A549 treated with CORT108297 at 1 μM for 4 hours (cell line): ENCODE measurements around the gene DCAF11. TPM values are rescaled to one million over a fixed set of nuclear protein-coding genes. Genes with fewer than 3 reads are reported as not detected.

ENCODE experiments used
- total RNA-seq: library from RNA; stranded (reverse); fragments of 200-300 nt; extraction: Qiagen RNA extraction; gene quantifications from 5 replicates; pipeline ENCODE4 v1.2.3, GENCODE V29; 2022

The DCAF11 gene
- 19.4 to 24.7 TPM (median 20.5 TPM) in 5 replicates for total RNA-seq

DNA sequence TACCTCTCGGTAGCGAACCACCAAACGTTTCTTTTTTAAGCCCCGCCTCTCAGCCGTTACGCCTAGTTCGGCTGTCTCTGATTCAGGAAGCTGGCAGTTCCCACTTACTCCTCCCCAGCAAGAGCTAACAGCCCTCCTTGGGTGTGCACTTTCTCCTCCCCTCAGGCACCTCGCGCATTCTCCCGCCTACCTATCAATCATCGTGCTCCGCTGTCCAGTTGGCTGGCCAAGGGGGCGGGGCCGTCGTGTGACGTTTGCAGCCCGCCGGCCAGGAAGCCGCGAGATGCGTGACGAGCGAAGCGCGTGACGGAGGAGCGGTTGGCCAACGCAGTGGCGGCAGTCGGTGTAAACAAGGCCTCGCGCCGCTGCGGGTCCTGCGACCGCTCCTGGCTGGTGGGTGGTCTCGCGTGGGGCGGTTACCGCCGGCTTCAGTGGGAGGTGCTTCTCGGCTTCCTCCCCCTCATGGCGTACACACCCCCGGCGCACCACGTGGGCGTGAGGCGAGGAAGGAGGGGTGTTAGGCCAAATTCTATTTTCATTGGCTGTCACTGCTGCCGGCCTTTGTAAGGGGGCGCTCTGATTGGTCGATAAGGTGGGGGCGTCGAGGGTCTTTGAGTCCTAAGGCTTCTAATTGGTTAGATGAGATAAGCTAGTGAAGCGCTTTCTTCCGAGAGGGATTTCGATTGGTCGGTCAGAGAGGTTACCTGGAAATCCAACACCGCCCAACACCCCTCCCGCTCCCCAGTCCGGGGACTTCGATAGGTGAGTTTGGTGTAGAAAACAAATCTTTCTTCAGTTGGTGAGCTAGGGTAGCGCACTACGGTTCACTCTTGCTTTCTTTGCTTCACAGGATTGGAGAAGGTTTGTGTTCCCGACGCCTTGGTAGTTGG is at the start of gene DCAF11, which contains the start of gene NRL:
TSS of gene DCAF11 (plus strand) at position 246 of the 890 bp plus-strand sequence. CDS start 818 bp downstream, outside the sequence.
TSS of gene NRL (minus strand) at position 418 of the 890 bp plus-strand sequence. CDS start 32,101 bp downstream, outside the sequence.

DNA sequence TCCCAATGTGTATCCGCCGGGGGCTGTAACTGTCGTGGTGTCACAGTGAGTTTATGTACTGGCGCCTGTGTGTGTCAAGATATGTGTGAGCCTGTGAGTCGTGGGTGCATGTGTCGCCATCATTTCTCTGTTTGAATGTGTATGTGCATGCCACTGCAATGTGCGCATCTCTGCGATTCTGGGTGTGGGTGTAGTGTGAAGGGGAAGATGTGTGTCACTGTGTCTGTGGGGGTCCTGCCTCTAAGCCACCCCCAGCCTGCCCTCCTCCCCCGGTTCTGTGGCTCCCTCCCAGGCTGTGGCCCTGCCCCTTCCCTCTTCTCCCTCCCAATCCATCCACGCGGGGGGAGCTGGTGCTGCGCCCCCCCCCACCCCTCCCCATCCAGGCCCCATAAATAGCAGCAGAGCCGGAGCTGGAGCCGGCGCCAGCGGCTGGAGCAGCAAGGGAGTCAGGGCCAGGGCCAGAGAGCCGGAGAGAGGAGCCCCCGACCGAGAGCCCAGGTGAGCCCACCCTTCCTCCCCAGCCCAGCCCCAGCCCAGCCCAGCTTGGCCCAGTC is 43.4 kb upstream of the DCAF11 start, which contains the start of gene CPNE6:
TSS of gene CPNE6 (plus strand) at position 419 of the 554 bp plus-strand sequence. CDS start 1,375 bp downstream, outside the sequence.

DNA sequence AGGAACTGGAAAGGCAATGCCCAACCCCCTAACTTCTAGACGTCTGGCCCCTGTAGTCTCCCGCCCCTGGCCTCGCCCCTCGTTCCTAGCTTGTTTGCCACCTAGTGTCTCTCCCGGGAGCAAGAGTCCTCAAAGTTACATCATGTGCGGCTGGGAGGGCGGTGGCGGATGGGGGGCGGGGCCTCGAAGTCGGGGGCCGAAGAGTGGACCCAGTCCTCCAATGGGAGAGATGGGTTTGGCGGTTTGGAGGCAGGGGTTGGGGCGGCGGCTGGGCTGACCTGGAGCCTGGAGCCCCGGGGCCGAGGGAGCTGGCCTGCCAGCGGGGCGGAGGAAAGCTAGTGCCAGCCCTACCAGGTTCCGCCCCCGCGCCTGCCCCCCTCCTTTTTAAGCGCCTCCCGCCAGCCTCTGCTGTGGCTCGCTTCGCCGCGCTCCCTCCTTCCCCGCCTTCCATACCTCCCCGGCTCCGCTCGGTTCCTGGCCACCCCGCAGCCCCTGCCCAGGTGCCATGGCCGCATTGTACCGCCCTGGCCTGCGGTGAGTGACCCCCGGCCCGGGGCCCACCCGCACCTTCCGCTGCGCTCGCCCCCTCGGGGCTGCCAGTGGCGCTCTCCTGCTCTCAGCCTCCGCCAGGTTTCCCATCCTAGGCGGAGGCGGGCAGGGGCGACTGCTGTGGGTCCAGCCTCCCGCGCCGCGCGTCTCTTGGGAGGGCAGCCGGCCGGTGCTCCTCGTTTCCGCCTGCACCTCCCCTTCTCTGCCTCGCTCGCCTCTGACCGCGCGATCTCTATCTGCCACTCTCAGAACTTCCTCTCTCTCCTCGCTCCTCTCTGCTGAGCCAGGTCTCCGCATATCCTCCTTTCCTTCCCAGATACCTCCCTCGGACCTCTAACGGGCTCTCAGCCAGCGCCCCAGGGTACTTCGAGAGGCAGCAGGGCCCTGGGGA is 20.4 kb upstream of the DCAF11 start, which contains the start of gene PCK2:
TSS of gene PCK2 (plus strand) at position 411 of the 940 bp plus-strand sequence. CDS start at position 506, 95 bp downstream.

DNA sequence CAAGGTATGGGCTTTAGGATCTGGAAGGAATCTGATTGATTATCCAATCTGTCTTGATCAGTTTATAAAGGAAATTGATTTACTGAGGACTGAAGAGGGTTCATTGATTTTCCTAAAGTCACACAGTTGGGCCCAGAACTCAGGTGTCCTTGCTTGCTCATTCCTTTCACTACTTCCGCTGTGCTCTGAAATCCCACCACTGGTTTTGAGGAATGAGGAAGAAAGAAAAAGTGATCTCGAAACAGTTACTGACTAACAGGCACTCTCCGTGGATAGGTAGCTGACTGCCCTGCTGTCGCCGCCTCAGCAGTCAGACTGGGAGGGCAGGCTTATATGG is 15.8 kb downstream of the DCAF11 start, which contains the start of gene FITM1:
TSS of gene FITM1 (plus strand) at position 280 of the 337 bp plus-strand sequence. CDS start 905 bp downstream, outside the sequence.

DNA sequence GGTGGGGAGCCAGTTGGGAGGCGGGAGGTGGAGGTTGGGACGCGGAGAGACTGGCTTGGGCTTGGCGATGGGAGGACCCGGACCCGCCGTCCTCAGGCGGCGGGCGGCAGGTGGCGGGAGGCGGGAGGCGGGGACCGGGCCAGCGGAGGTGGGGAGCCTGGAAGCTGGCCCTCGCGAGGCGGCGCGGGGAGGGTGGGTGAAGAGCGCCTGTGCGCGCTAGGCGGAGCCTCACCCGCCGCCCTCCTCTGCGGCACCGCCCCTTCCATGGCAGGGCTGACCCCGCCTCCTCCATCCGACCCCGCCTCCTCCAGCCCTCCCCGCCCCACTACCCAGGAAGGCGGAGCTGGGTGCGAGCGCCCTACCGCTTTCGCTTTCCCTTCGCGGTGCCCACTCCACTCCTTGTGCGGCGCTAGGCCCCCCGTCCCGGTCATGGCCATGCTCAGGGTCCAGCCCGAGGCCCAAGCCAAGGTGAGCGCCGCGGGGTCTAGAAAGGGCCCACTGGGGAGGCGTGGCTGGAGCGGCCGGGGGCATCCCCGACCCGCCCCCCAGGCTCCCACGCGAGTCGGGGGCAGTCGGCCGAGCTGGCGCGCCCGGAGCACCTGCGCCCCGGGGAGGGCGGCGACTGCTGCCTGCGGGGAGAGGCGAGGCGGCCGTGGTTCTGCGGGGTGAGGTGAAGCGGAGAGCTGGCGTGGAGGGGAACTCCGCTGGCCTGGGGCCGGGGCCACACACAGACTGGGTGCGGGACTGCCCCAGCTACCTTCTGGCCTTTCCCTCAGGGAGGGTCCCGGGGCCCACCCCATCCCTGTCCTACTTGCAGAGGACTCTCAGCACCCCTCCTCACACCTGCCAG is 21.5 kb downstream of the DCAF11 start, which contains the start of gene PSME1:
TSS of gene PSME1 (plus strand) at position 361 of the 850 bp plus-strand sequence. CDS start at position 430, 69 bp downstream.

GRCh38 chr14:24141097-24141880 is 26.7 kb downstream of the DCAF11 start, which contains the start of gene EMC9:
Gene EMC9 (minus strand): TSS chr14:24141591. CDS start chr14:24141304, 287 bp downstream.

GRCh38 chr14:24146453-24146977 is 31.9 kb downstream of the DCAF11 start, which contains the start of gene PSME2:
Gene PSME2 (minus strand): TSS chr14:24146610. CDS start chr14:24146581, 29 bp downstream.

GRCh38 chr14:24146978-24147760 is 32.6 kb downstream of the DCAF11 start, which contains the start of gene RNF31:
Gene RNF31 (plus strand): TSS chr14:24147498. CDS start chr14:24147699, 201 bp downstream.

GRCh38 chr14:24160850-24161804 is 46.5 kb downstream of the DCAF11 start, which contains the start of gene IRF9:
Gene IRF9 (plus strand): TSS chr14:24161265. CDS start chr14:24162145, 880 bp downstream.

DNA sequence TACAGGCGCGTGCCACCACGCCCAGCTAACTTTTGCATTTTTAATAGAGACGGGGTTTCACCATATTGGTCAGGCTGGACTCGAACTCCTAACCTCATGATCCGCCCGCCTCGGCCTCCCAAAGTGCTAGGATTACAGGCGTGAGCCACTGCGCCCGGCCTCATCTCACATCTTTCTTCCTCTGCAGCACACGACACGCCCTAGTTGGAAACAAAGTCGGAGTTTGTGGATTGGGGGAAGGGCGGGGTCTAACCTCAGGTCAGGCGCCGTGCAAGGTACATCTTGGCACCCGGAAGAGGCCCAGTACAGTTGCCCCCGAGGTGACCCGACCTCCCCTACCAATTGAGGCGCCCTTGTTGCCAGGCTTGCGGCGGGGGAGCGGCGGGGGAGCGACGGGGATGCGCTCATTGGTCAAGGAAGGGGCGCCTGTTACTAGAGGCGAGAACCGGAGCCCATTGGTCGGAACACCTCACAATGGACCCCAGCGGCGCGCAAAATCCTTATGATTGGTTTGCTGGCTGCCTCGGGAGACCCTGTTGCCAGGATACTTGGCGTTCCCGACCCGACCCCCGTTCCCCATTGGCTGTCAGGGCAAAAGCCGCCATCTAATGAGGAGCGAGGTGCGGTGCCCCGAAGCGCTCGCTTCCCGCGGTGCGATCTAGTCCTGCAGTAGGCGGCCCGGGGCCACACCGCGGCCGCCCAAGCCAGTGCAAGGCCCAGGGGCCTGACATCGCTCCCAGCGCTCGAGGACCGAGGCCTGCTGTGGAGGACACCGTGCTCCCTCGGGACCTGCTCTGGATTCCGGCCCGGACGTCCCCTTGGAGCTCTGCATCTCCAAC is 57.1 kb downstream of the DCAF11 start, which contains the start of gene REC8:
TSS of gene REC8 (plus strand) at position 659 of the 839 bp plus-strand sequence. CDS start 473 bp downstream, outside the sequence.

Other genes with a start within 250 kb of the DCAF11 start
- 44.3 to 49.9 TPM (median 47.7 TPM) in 5 replicates for gene DHRS4, start 161.0 kb upstream of the DCAF11 start, total RNA-seq
- 21.2 to 33.3 TPM (median 30.4 TPM) in 5 replicates for gene DHRS4L2, start 125.8 kb upstream of the DCAF11 start, total RNA-seq
- 0.40 to 0.58 TPM (median 0.50 TPM) in 5 replicates for gene CARMIL3, start 62.8 kb upstream of the DCAF11 start, total RNA-seq
- gene CPNE6, start 43.2 kb upstream of the DCAF11 start, total RNA-seq = 0.05 TPM in 1 of 5 replicates, not detected in the others
- gene PCK2, start 20.5 kb upstream of the DCAF11 start, total RNA-seq = 15.8 to 22.3 TPM (median 20.7 TPM) in 5 replicates
- gene NRL, start 172 bp downstream of the DCAF11 start, total RNA-seq = 0.60 to 1.1 TPM (median 0.97 TPM) in 5 replicates
- 0.07 to 0.15 TPM in 2 of 5 replicates, not detected in the others for gene FITM1, start 15.9 kb downstream of the DCAF11 start, total RNA-seq
- 161 to 192 TPM (median 170 TPM) in 5 replicates for gene PSME1, start 21.4 kb downstream of the DCAF11 start, total RNA-seq
- gene EMC9, start 26.8 kb downstream of the DCAF11 start, total RNA-seq = 49.0 to 66.1 TPM (median 64.4 TPM) in 5 replicates
- gene PSME2, start 31.8 kb downstream of the DCAF11 start, total RNA-seq = 158 to 201 TPM (median 173 TPM) in 5 replicates
- gene RNF31, start 32.7 kb downstream of the DCAF11 start, total RNA-seq = 19.4 to 37.6 TPM (median 29.7 TPM) in 5 replicates
- 17.6 to 21.5 TPM (median 19.7 TPM) in 5 replicates for gene IRF9, start 46.5 kb downstream of the DCAF11 start, total RNA-seq
- gene REC8, start 57.3 kb downstream of the DCAF11 start, total RNA-seq = 2.6 to 8.3 TPM (median 4.8 TPM) in 5 replicates
- gene IPO4, start 74.0 kb downstream of the DCAF11 start, total RNA-seq = 78.9 to 89.8 TPM (median 88.2 TPM) in 5 replicates
- 62.6 to 70.9 TPM (median 69.7 TPM) in 5 replicates for gene TM9SF1, start 80.7 kb downstream of the DCAF11 start, total RNA-seq
- gene TSSK4, start 90.9 kb downstream of the DCAF11 start, total RNA-seq = not detected in 5 replicates
- 75.4 to 107 TPM (median 77.3 TPM) in 5 replicates for gene CHMP4A, start 98.7 kb downstream of the DCAF11 start, total RNA-seq
- gene MDP1, start 101.3 kb downstream of the DCAF11 start, total RNA-seq = 30.3 to 32.5 TPM (median 31.5 TPM) in 5 replicates
- 441 to 466 TPM (median 453 TPM) in 5 replicates for gene NEDD8, start 117.6 kb downstream of the DCAF11 start, total RNA-seq
- 55.1 to 62.8 TPM (median 56.6 TPM) in 5 replicates for gene GMPR2, start 118.2 kb downstream of the DCAF11 start, total RNA-seq
- 34.5 to 39.1 TPM (median 37.5 TPM) in 5 replicates for gene TINF2, start 127.8 kb downstream of the DCAF11 start, total RNA-seq
- gene TGM1, start 148.4 kb downstream of the DCAF11 start, total RNA-seq = 0.65 to 1.3 TPM (median 1.1 TPM) in 5 replicates
- 14.9 to 18.6 TPM (median 18.0 TPM) in 5 replicates for gene RABGGTA, start 156.8 kb downstream of the DCAF11 start, total RNA-seq
- gene DHRS1, start 185.0 kb downstream of the DCAF11 start, total RNA-seq = 11.3 to 14.7 TPM (median 12.9 TPM) in 5 replicates
- 14.5 to 19.5 TPM (median 17.5 TPM) in 5 replicates for gene NOP9, start 185.1 kb downstream of the DCAF11 start, total RNA-seq
- gene CIDEB, start 193.2 kb downstream of the DCAF11 start, total RNA-seq = 0.18 to 0.66 TPM (median 0.20 TPM) in 5 replicates
- 2.2 to 6.0 TPM (median 5.7 TPM) in 5 replicates for gene LTB4R2, start 195.4 kb downstream of the DCAF11 start, total RNA-seq
- 3.7 to 7.0 TPM (median 6.4 TPM) in 5 replicates for gene LTB4R, start 196.7 kb downstream of the DCAF11 start, total RNA-seq
- not detected in 5 replicates for gene ADCY4, start 220.3 kb downstream of the DCAF11 start, total RNA-seq
- gene RIPK3, start 225.2 kb downstream of the DCAF11 start, total RNA-seq = not detected in 5 replicates